Mammary epithelial cell (primary cell): ENCODE results near the gene CHD5.

ENCODE experiments used
- CTCF ChIP-seq, 2 donors: IDR thresholded peaks in 1 of 2; conservative IDR thresholded peaks in 1 of 2; 2 replicates each; pipeline ENCODE4 v1.5.1; 2011 to 2012; ENCODE audit warnings: inconsistent platforms in 2 of 2, low read length in 2 of 2, mild to moderate bottlenecking in 2 of 2, control low read depth in 1 of 2, low read depth in 1 of 2; ENCODE audit not compliant: insufficient read depth in 1 of 2; ENCODE audit errors: extremely low read depth in 1 of 2
- EZH2 ChIP-seq: IDR thresholded peaks from 2 replicates; pipeline ENCODE4 v1.6.1; 2012; ENCODE audit warnings: low read length, inconsistent platforms, borderline replicate concordance

GRCh38 chr1:6220236-6220635, 40.1 kb upstream of the CHD5 start:
- TF ChIP-seq CTCF (conservative IDR thresholded peaks at IDR 0.05 in 1 of 2, IDR thresholded peaks at IDR 0.05 in 1 of 2; ENCODE audit: extremely low read depth in 1 of 2, insufficient read depth in 1 of 2, low read depth in 1 of 2, low read length in 2 of 2) (no peak), EZH2 (no peak)
